ENCODE data around the gene UPK3A. TPM values are rescaled to one million over a fixed set of nuclear protein-coding genes. Genes with fewer than 3 reads are reported as not detected.
"Not testable (repeated sequence)": the region's sequence is repeated elsewhere in the genome, so short reads cannot be mapped to it uniquely, and the experiment has no call there.

The UPK3A gene
- polyA plus RNA-seq, 1 of the 3 experiments (the other 2 are of a cell fraction), result not detected

DNA sequence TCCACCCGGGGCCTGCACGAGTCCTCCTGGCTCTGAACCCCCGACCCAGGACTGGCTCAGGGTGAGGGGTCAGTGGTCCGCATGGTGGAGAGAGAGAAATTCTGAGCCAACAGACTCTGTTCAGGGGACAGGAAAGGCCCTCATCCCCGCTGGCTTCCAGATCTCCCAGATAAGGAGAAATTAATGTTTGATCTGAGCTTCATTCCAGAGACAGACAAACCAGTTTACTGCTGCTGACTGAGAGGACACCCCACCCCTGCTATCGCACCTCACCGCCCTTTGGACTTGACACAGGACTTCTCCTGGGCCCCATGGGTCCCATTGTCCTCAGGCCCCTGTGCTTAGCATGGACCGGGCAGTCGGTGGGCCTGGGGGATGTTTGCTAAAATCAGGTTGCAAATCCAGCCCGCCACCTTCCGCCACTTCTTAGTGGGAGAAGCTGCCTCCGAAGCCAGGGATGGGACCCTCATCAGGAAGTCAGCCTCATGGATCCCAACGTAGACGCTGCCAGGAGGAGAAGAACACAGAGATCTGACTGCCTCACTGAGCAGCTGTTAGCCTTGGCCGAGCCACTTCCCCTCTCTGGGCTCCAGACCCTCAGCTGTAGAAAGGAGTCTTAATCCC, 11.2 kb upstream of the UPK3A start:
- H4K20me1 ChIP-seq (ENCODE audit: insufficient read depth), result no peaks in the 10 kb centered on the region
- DNase-seq, result no peak
- TF ChIP-seq TAF1 (IDR thresholded peaks at IDR 0.05; ENCODE audit: borderline replicate concordance, low read depth, low read length) (no peak), TEAD4 (IDR thresholded peaks at IDR 0.05; ENCODE audit: borderline replicate concordance, insufficient read depth) (no peak)
- H3K9me3 ChIP-seq, result no peaks in the 10 kb centered on the region
- H3K4me3 ChIP-seq (ENCODE audit: low read depth in 2 of 2, low read length in 1 of 2), result no peak overlapping the region
- no peaks in the 10 kb centered on the region for H3K79me2 ChIP-seq (ENCODE audit: insufficient read depth)
- 90% methylated on average over 9 of the region's 15 CpGs for WGBS (ENCODE audit: low lambda C conversion rate)
- ChIA-PET POLR2A (no interaction called here), CTCF (interaction anchor here (0.7 to 3.7 kb wide), 4 partner anchors 65 to 280 kb away, joined by 3 to 23 read pairs (median 4); no protein-coding TSS in a partner anchor)
- H3K4me1 ChIP-seq (ENCODE audit: control insufficient read depth in 1 of 2, insufficient read depth in 2 of 2, low read depth in 1 of 2, low read length in 1 of 2), result peaks cover 0 to 5% of the 10 kb centered on the region in 2 experiments; a peak in 1 of 4 replicates
- no peaks in the 10 kb centered on the region for H3K9me2 ChIP-seq
- H3K4me2 ChIP-seq, result no peak overlapping the region
- no peak overlapping the region for H3K9ac ChIP-seq
- no peaks in the 10 kb centered on the region for H3F3A ChIP-seq (replicated peaks; ENCODE audit: insufficient read depth)
- H3K27ac ChIP-seq (ENCODE audit: low read depth in 2 of 2, low read length in 1 of 2), result no peak overlapping the region
- H2AFZ ChIP-seq (ENCODE audit: low read depth), result no peak overlapping the region
- H3K27me3 ChIP-seq (ENCODE audit: insufficient read depth), result no peaks in the 10 kb centered on the region
- H3K36me3 ChIP-seq (replicated peaks in 1 of 2; ENCODE audit: control insufficient read depth in 1 of 2, insufficient read depth in 2 of 2, low read length in 1 of 2), result no peaks in the 10 kb centered on the region

DNA sequence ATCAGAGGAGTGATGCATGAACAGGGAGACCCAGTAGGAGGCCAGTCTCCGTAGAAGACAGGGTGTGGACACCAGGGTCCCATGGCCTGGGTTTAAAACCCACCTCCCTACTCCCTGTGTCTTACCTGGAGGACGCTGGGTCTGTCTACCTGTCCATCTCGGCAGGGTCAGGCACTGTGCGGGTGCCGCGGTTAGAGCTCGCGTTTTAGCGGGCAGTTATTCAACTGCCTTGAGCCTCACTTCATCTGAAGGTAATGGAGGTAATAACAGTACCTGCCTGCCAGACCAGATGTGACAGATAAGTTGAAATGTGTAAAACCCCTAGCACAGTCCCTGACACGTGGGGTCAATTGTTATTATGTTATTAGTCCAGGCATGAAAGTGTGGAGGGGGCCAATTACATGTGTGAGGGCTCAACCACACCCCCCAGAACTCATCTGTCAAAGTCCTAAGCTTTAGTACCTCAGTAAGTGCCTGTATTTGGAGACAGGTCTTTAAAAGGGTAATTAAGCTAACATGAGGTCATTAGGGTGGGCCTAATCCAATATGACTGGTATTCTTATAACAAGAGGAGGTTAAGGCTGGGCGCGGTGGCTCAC, 8.1 kb upstream of the UPK3A start:
- Histone ChIP-seq H3K4me3 (ENCODE audit: low read depth in 2 of 2, low read length in 1 of 2) (no peak overlapping the region), H3K4me1 (ENCODE audit: control insufficient read depth in 1 of 2, insufficient read depth in 2 of 2, low read depth in 1 of 2, low read length in 1 of 2) (no peaks in the 10 kb centered on the region; a peak in 1 of 4 replicates), H3K79me2 (ENCODE audit: insufficient read depth) (no peaks in the 10 kb centered on the region), H3K36me3 (replicated peaks in 1 of 2; ENCODE audit: control insufficient read depth in 1 of 2, insufficient read depth in 2 of 2, low read length in 1 of 2) (no peaks in the 10 kb centered on the region), H3K9ac (no peak overlapping the region), H3K9me2 (no peaks in the 10 kb centered on the region), H2AFZ (ENCODE audit: low read depth) (no peak overlapping the region), H4K20me1 (ENCODE audit: insufficient read depth) (no peaks in the 10 kb centered on the region), H3K27ac (ENCODE audit: low read depth in 2 of 2, low read length in 1 of 2) (no peak overlapping the region), H3K9me3 (no peaks in the 10 kb centered on the region), H3K4me2 (no peak overlapping the region), H3K27me3 (ENCODE audit: insufficient read depth) (no peaks in the 10 kb centered on the region), H3F3A (replicated peaks; ENCODE audit: insufficient read depth) (no peaks in the 10 kb centered on the region)
- DNase-seq, result no peak
- WGBS (ENCODE audit: low lambda C conversion rate), result 74% methylated on average over 5 of the region's 12 CpGs
- TF ChIP-seq JUND (IDR thresholded peaks at IDR 0.05), result no peak
- no peak for TF ChIP-seq FOSL2 (IDR thresholded peaks at IDR 0.05; ENCODE audit: borderline replicate concordance, low read depth)
- no peak for TF ChIP-seq RXRA (IDR thresholded peaks at IDR 0.05; ENCODE audit: borderline replicate concordance, low read depth)
- no peak for TF ChIP-seq TAF1 (IDR thresholded peaks at IDR 0.05; ENCODE audit: borderline replicate concordance, low read depth, low read length)
- TF ChIP-seq REST (IDR thresholded peaks at IDR 0.05; ENCODE audit: low read depth, low read length), result no peak
- TF ChIP-seq TCF12 (IDR thresholded peaks at IDR 0.05), result no peak
- no peak for TF ChIP-seq FOXJ3 (CRISPR knock-in tag; IDR thresholded peaks at IDR 0.05)
- no peak for TF ChIP-seq RAD21 (IDR thresholded peaks at IDR 0.05; ENCODE audit: low read length)
- no peak for TF ChIP-seq NFIC (IDR thresholded peaks at IDR 0.05; ENCODE audit: borderline replicate concordance)
- no peak for TF ChIP-seq MEF2A (IDR thresholded peaks at IDR 0.05; ENCODE audit: borderline replicate concordance, low read depth)
- no peak for TF ChIP-seq CHD2 (IDR thresholded peaks at IDR 0.05; ENCODE audit: low read length, partially characterized antibody)
- no peak for TF ChIP-seq EP300 (IDR thresholded peaks at IDR 0.05; ENCODE audit: borderline replicate concordance in 1 of 2, low read depth in 1 of 2, low read length in 1 of 2)
- TF ChIP-seq TEAD4 (IDR thresholded peaks at IDR 0.05; ENCODE audit: borderline replicate concordance, insufficient read depth), result no peak
- TF ChIP-seq ELF1 (IDR thresholded peaks at IDR 0.05), result no peak
- no peak for TF ChIP-seq MXI1 (IDR thresholded peaks at IDR 0.05; ENCODE audit: low read depth, low read length)
- no peak for TF ChIP-seq ZBTB33 (IDR thresholded peaks at IDR 0.05; ENCODE audit: borderline replicate concordance, low read depth)
- no peak for TF ChIP-seq FOXM1 (IDR thresholded peaks at IDR 0.05; ENCODE audit: low read depth)
- CTCF ChIA-PET, result no interaction called here
- POLR2A ChIA-PET, result no interaction called here

GRCh38 chr22:45277720-45278119, 7.0 kb upstream of the UPK3A start:
- H3K27me3 ChIP-seq (ENCODE audit: insufficient read depth); H3K4me2 ChIP-seq; H3K4me1 ChIP-seq (ENCODE audit: control insufficient read depth in 1 of 2, insufficient read depth in 2 of 2, low read depth in 1 of 2, low read length in 1 of 2); POLR2A ChIA-PET; CTCF ChIA-PET; H3K4me3 ChIP-seq (ENCODE audit: low read depth in 2 of 2, low read length in 1 of 2); H3K9me3 ChIP-seq; H3K79me2 ChIP-seq (ENCODE audit: insufficient read depth); H3K9me2 ChIP-seq; H3K27ac ChIP-seq (ENCODE audit: low read depth in 2 of 2, low read length in 1 of 2); H3K9ac ChIP-seq; H2AFZ ChIP-seq (ENCODE audit: low read depth); H3K36me3 ChIP-seq (replicated peaks in 1 of 2; ENCODE audit: control insufficient read depth in 1 of 2, insufficient read depth in 2 of 2, low read length in 1 of 2); H3F3A ChIP-seq (replicated peaks; ENCODE audit: insufficient read depth); DNase-seq; H4K20me1 ChIP-seq (ENCODE audit: insufficient read depth): not testable (repeated sequence)
- 75% methylated on average over 7 of the region's 7 CpGs for WGBS (ENCODE audit: low lambda C conversion rate)

Measured in SK-N-SH (cell line).